ENCODE measurements around the gene OTOP3. TPM values are rescaled to one million over a fixed set of nuclear protein-coding genes. Genes with fewer than 3 reads are reported as not detected.

Gene OTOP3
- total RNA-seq, 6 experiments from 2014 or later, result not detected

DNA sequence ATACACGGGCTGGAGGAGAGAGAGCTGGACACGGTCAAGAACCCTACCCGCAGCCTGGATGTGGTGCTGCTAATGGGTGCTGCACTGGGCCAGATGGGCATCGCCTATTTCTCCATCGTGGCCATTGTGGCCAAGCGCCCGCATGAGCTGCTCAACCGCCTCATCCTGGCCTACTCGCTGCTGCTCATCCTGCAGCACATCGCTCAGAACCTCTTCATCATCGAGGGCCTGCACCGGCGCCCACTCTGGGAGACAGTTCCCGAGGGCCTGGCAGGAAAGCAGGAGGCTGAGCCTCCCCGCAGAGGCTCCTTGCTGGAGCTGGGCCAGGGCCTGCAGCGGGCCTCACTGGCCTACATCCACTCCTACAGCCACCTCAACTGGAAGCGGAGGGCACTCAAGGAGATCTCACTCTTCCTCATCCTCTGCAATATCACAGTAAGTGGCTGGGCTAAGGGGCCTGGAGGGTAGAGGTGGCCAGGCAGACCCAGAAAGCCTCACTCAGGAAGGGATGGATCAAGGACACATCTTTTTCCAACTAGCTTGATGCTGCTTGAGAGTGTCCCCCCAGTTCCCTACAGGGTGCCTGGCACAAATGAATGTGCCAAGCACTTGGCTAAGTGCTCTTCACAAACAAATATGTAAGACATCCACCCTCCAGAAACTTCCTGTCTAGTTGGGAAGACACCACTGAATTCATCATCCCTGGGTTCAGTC, 11.5 kb downstream of the OTOP3 start:
- no peak for DNase-seq
- Mint-ChIP-seq H3K4me1 (ENCODE audit: low read depth) (no peaks in the 10 kb centered on the region), H3K36me3 (ENCODE audit: low read depth) (no peaks in the 10 kb centered on the region), H3K9me3 (no peaks in the 10 kb centered on the region), H3K27ac (no peak overlapping the region), H3K4me3 (no peak overlapping the region), H3K27me3 (ENCODE audit: insufficient read depth) (peaks cover 41% of the 10 kb centered on the region)
- TF ChIP-seq, protein P1, sequence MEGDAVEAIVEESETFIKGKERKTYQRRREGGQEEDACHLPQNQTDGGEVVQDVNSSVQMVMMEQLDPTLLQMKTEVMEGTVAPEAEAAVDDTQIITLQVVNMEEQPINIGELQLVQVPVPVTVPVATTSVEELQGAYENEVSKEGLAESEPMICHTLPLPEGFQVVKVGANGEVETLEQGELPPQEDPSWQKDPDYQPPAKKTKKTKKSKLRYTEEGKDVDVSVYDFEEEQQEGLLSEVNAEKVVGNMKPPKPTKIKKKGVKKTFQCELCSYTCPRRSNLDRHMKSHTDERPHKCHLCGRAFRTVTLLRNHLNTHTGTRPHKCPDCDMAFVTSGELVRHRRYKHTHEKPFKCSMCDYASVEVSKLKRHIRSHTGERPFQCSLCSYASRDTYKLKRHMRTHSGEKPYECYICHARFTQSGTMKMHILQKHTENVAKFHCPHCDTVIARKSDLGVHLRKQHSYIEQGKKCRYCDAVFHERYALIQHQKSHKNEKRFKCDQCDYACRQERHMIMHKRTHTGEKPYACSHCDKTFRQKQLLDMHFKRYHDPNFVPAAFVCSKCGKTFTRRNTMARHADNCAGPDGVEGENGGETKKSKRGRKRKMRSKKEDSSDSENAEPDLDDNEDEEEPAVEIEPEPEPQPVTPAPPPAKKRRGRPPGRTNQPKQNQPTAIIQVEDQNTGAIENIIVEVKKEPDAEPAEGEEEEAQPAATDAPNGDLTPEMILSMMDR (IDR thresholded peaks at IDR 0.05), result no peak

DNA sequence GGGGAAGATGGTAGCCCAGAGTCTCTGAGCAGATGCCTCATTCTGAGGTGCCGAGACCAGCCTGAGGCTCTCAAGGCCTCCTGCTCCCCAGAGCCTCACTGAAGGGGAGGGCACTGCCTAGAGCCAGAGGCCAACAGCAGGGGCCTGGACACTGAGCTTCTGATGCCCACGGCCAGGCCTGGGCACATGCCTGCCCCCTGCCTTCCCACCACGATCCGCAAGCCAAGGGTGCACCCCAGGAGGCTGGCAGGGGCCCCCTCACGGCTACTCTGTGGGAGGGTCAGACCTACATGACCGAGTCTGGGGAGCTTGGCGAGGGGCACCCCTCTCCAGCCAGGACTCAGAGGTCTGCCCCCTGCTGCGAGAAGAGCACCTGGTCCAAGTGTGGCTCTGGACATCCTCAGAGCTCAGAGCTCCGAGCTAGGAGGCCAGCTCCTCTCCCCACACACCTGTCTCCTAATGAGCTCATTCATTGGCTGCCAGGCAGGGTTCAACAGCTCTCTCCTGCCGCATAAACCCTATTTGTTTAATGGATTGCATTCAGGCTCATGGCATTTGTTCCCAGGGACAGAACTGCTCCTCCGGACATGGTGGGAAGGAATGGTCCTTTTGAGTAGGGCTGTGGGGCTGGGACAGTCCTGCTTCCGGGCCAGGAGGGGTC, 13.9 kb downstream of the OTOP3 start:
- H3K27me3 Mint-ChIP-seq (ENCODE audit: insufficient read depth), result peaks cover 27% of the 10 kb centered on the region
- no peak overlapping the region for H3K4me3 Mint-ChIP-seq
- TF ChIP-seq, protein P1 (IDR thresholded peaks at IDR 0.05), result no peak
- DNase-seq, result no peak
- H3K36me3 Mint-ChIP-seq (ENCODE audit: low read depth), result no peaks in the 10 kb centered on the region
- H3K27ac Mint-ChIP-seq, result no peak overlapping the region
- no peaks in the 10 kb centered on the region for H3K9me3 Mint-ChIP-seq
- no peaks in the 10 kb centered on the region for H3K4me1 Mint-ChIP-seq (ENCODE audit: low read depth)

DNA sequence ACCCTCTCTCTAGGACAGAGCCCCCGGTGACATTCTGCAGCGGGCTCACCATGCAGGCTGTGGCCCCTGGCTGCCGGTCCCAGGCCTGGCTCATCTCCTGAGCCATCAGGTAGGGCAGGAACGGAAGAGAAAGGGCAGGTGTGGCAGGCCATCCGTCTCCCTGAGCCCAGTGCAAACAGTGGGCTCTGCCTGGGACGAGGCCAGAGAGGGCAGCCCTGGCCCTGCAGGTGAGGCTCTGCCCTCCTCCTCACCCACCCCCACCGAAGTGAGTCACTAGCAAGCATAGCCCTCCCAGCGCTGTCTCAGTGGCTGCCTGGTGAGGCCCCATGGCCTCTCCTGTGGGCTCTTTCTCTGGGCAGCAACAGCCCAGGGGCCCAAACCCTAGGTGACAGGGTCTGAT, 14.5 kb downstream of the OTOP3 start:
- Mint-ChIP-seq H3K27me3 (ENCODE audit: insufficient read depth) (peaks cover 27% of the 10 kb centered on the region), H3K9me3 (no peaks in the 10 kb centered on the region), H3K27ac (no peak overlapping the region), H3K4me3 (no peak overlapping the region), H3K4me1 (ENCODE audit: low read depth) (no peaks in the 10 kb centered on the region), H3K36me3 (ENCODE audit: low read depth) (no peaks in the 10 kb centered on the region)
- TF ChIP-seq, protein P1 (IDR thresholded peaks at IDR 0.05), result no peak
- no peak for DNase-seq

DNA sequence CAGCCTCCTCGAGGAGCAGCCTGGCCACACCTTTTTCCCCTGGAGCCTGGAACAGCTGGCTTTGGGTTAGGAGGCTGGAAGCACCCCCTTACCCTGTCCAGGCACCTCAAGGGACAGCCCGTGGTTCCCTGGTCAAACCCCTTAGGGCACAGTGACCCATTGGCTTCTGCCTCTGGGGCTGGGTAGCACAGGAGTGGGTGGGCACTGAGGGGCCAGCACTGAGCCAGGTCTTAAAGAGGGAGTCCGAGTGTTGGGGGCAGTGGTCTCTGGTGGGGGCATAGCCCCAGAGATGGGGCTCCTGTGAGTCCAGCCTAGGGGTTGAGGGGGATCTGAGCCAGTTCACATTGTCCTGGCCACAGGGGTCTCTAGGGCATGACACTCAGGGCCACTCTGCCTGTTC, 15.4 kb downstream of the OTOP3 start:
- DNase-seq, result no peak
- no peak overlapping the region for H3K27ac Mint-ChIP-seq
- H3K27me3 Mint-ChIP-seq (ENCODE audit: insufficient read depth), result peaks cover 33% of the 10 kb centered on the region
- H3K9me3 Mint-ChIP-seq, result no peaks in the 10 kb centered on the region
- no peaks in the 10 kb centered on the region for H3K4me1 Mint-ChIP-seq (ENCODE audit: low read depth)
- TF ChIP-seq, protein P1 (IDR thresholded peaks at IDR 0.05), result no peak
- no peak overlapping the region for H3K4me3 Mint-ChIP-seq
- no peaks in the 10 kb centered on the region for H3K36me3 Mint-ChIP-seq (ENCODE audit: low read depth)

DNA sequence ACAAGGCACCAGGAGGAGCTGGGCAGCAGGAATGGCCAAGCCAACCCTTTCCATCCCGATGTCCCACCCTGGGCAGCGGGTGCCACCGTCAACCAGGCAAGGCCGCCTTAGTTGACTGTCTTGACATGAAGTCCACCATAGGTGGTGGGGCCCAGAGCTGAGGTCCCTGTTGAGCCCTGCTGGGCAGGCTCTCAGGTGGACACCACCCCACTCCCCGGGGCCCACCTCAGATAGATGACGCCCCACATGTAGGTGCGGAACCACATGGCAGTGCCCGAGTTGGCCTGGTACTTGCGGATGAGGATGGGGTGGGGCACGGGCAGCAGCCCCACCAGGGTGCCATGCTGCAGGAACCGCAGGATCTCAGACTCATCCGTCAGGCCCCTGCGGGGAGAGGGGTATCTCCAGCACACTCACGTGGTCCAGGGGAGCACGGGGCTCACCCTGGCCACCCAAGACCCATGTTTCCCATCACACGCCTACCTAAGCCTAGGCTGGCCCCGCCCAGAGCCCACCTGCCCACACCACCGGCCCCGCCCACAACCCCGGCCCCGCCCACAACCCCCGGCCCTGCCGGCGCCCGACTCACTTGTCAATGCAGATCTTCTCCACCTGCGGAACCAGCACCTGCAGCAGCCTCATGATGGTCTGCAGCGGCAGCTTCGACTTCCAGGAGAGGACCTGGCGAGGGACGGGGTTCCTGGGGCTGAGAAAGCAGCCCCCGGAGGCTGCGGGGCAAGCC, 16.2 kb downstream of the OTOP3 start:
- Mint-ChIP-seq H3K27ac (no peak overlapping the region), H3K27me3 (ENCODE audit: insufficient read depth) (peaks cover 33% of the 10 kb centered on the region), H3K9me3 (no peaks in the 10 kb centered on the region), H3K4me3 (no peak overlapping the region), H3K36me3 (ENCODE audit: low read depth) (no peaks in the 10 kb centered on the region), H3K4me1 (ENCODE audit: low read depth) (no peaks in the 10 kb centered on the region)
- TF ChIP-seq, protein P1 (IDR thresholded peaks at IDR 0.05), result no peak
- DNase-seq, result no peak

All from HFFc6 (cell line).